Naive thymus-derived CD4-positive, alpha-beta T cell (primary cell): Measurements from ENCODE around the gene CALML5. TPM values are rescaled to one million over a fixed set of nuclear protein-coding genes. Genes with fewer than 3 reads are reported as not detected.

ENCODE experiments used
- ATAC-seq: fragments of 150-1000 bp; cut with Tn5 transposase; 2 replicates; pipeline ENCODE4 v1.10.0; 2021; ENCODE audit warnings: mild to moderate bottlenecking, moderate library complexity
- CTCF ChIA-PET: fragments of 350-600 bp; sonication (Branson Sonifier 250); formaldehyde crosslinking; loops from one replicate; lab custom pipeline; 2021; ENCODE audit warnings: antibody characterized with exemption; lab: Charles Lee
- POLR2A ChIA-PET: fragments of 350-600 bp; sonication (Branson Sonifier 250); formaldehyde crosslinking; loops from one replicate; lab custom pipeline; 2021; ENCODE audit warnings: antibody characterized with exemption, inconsistent platforms; lab: Charles Lee
- DNase-seq, 9 donors: peaks; one replicate each; pipeline versions ENCODE4 v3.0.0 to v3.0.0-alpha.2; 2020 to 2022; ENCODE audit warnings: mixed read lengths in 1 of 9
- H3K27ac ChIP-seq: one replicate; pipeline ENCODE4 v1.7.0; 2013; ENCODE audit warnings: mild to moderate bottlenecking, low read depth, low read length, moderate library complexity
- H3K27me3 ChIP-seq, 2 donors: one replicate each; pipeline ENCODE4 v1.7.0; 2013; ENCODE audit warnings: low read length in 2 of 2, mild to moderate bottlenecking in 2 of 2, moderate library complexity in 2 of 2; ENCODE audit not compliant: control insufficient read depth in 2 of 2, insufficient read depth in 2 of 2
- H3K36me3 ChIP-seq, 3 experiments: 1 replicate in 2 of 3; 2 replicates in 1 of 3; pipeline ENCODE4 v1.7.0; 2013; ENCODE audit warnings: low read length in 3 of 3, mild to moderate bottlenecking in 3 of 3, moderate library complexity in 1 of 3; ENCODE audit not compliant: insufficient read depth in 3 of 3, control insufficient read depth in 2 of 3
- H3K4me1 ChIP-seq, 2 donors: one replicate each; pipeline ENCODE4 v1.7.0; 2013; ENCODE audit warnings: low read length in 2 of 2, mild to moderate bottlenecking in 2 of 2, moderate library complexity in 1 of 2; ENCODE audit not compliant: control insufficient read depth in 2 of 2, insufficient read depth in 2 of 2
- H3K4me3 ChIP-seq: 2 replicates; pipeline ENCODE4 v1.7.0; 2013; ENCODE audit warnings: mild to moderate bottlenecking, low read length
- H3K9me3 ChIP-seq, 3 experiments: 1 replicate in 2 of 3; 2 replicates in 1 of 3; pipeline ENCODE4 v1.7.0; 2013; ENCODE audit warnings: low read length in 3 of 3; ENCODE audit not compliant: control insufficient read depth in 2 of 3
- H3K27ac Mint-ChIP-seq, 9 donors: one replicate each; pipeline ENCODE4 v1.8.0; 2020 to 2022; ENCODE audit warnings: mixed read lengths in 9 of 9, mild to moderate bottlenecking in 8 of 9, moderate library complexity in 5 of 9, inconsistent platforms in 2 of 9
- H3K27me3 Mint-ChIP-seq, 5 donors: one replicate each; pipeline ENCODE4 v1.8.0; 2021 to 2022; ENCODE audit warnings: mixed read lengths in 5 of 5, mild to moderate bottlenecking in 1 of 5
- H3K36me3 Mint-ChIP-seq, 5 donors: one replicate each; pipeline ENCODE4 v1.8.0; 2020 to 2022; ENCODE audit warnings: mixed read lengths in 5 of 5, mild to moderate bottlenecking in 3 of 5, inconsistent platforms in 1 of 5
- H3K4me1 Mint-ChIP-seq, 7 donors: one replicate each; pipeline ENCODE4 v1.8.0; 2020 to 2022; ENCODE audit warnings: mixed read lengths in 7 of 7, mild to moderate bottlenecking in 3 of 7, inconsistent platforms in 1 of 7
- H3K4me3 Mint-ChIP-seq, 10 donors: one replicate each; pipeline ENCODE4 v1.8.0; 2020 to 2022; ENCODE audit warnings: mild to moderate bottlenecking in 10 of 10, mixed read lengths in 10 of 10, moderate library complexity in 6 of 10, inconsistent platforms in 2 of 10
- H3K9me3 Mint-ChIP-seq, 11 donors: one replicate each; pipeline ENCODE4 v1.8.0; 2020 to 2022; ENCODE audit warnings: mixed read lengths in 11 of 11, mild to moderate bottlenecking in 4 of 11, inconsistent platforms in 1 of 11, moderate library complexity in 1 of 11
- intact Hi-C, 2 donors: fragments of 100-400 bp; cut with micrococcal nuclease; formaldehyde crosslinking; loops; one replicate each; pipeline ENCODE4 v1.15.1; 2023
- polyA plus RNA-seq, 2 donors: library from polyadenylated mRNA; unstranded; fragments of 300-500 nt; fragmentation: Illumina TruSeq; gene quantifications; one replicate each; pipeline ENCODE4 v1.2.3, GENCODE V29; 2021
- total RNA-seq, 6 experiments: library from RNA in 5 of 6; stranded (reverse) in 5 of 6; gene quantifications; 1 replicate in 5 of 6; 2 replicates in 1 of 6; pipeline ENCODE4 v1.2.3 and lab custom pipeline; 2021 to 2026

The CALML5 gene
- total and polyA plus RNA-seq, 7 experiments from 2014 or later: not detected

DNA sequence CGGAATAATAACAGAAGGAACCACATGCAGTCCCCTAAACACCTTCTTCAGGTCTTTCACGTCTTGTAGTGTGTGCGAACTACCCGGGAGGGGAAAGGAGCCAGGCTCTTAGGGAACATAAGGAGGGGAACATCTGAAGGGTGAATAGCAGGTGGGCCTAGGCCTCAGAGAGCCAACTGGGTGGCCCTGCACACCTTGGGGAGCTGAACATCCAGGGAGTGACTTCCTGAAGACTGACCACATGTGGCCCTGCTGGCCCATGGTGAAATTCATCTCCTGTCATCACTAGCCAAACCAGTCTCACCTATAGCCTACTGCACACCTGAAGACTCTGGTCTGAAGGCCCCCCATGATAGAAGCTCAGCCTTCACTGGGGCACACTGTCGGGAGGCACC lies 31.0 kb upstream of the CALML5 start:
- ATAC-seq (no peak), DNase-seq (no peak)
- intact Hi-C loops: no loop called here
- Histone ChIP-seq H3K9me3 (no peaks in the 10 kb centered on the region), H3K4me3 (no peak overlapping the region), H3K4me1 (no peaks in the 10 kb centered on the region), H3K27me3 (no peaks in the 10 kb centered on the region), H3K36me3 (no peaks in the 10 kb centered on the region), H3K27ac (no peak overlapping the region)
- Mint-ChIP-seq H3K4me3 (no peak overlapping the region), H3K27me3 (peaks cover 0 to 4% (median 0%) of the 10 kb centered on the region in 5 donors), H3K27ac (no peak overlapping the region), H3K4me1 (peaks cover 0 to 4% (median 0%) of the 10 kb centered on the region in 7 donors), H3K36me3 (no peaks in the 10 kb centered on the region), H3K9me3 (no peaks in the 10 kb centered on the region)
- ChIA-PET POLR2A (interaction anchor here (0.8 kb wide), 1 partner anchor 34 kb away, joined by 3 read pairs; no protein-coding TSS in a partner anchor), CTCF (interaction anchor here (0.6 to 1.3 kb wide), 4 partner anchors 54 to 96 kb away, joined by 3 to 5 read pairs (median 4); no protein-coding TSS in a partner anchor)

DNA sequence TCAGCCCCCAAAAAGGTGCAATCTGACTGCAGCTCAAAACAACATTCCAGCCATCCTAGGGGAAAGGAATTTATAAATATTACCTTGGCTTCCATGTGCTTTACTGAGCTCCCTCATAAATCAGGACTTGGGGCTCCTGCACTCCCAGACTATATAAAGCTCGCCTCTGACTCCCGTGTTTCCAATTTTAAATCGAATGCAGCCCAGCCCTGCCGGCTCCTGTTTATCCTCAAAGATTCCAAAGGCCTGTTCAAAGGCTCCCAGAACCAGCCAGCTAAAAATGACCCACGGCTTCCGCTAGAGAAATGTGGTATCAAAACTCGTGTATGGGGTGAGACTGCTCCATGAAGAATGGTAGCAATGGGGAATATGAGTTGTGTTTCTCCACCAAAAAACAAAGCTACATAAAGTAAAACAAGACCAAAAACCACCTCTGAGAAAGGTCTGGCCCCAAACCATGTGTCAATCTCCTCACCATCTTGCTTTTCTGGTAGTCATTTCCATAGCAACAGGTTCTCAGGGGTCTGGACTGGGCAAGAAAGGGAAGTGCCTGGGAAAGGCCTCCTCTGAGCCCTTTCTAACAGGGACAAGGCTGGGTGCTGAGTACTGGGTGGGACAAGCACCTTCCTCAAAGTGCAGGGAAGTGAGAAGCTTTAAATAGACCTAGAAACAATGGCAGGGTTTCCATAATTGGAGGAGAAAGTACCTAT lies 30.5 kb upstream of the CALML5 start:
- H3K36me3 Mint-ChIP-seq: no peaks in the 10 kb centered on the region
- H3K9me3 ChIP-seq: no peaks in the 10 kb centered on the region
- no peak overlapping the region for H3K4me3 ChIP-seq
- no peak overlapping the region for H3K4me3 Mint-ChIP-seq
- no peak for ATAC-seq
- H3K27me3 Mint-ChIP-seq: peaks cover 0 to 4% (median 0%) of the 10 kb centered on the region in 5 donors
- no peaks in the 10 kb centered on the region for H3K27me3 ChIP-seq
- no peaks in the 10 kb centered on the region for H3K36me3 ChIP-seq
- intact Hi-C loops: no loop called here
- no peaks in the 10 kb centered on the region for H3K9me3 Mint-ChIP-seq
- no peaks in the 10 kb centered on the region for H3K4me1 ChIP-seq
- no peak overlapping the region for H3K27ac ChIP-seq
- no peak for DNase-seq
- H3K4me1 Mint-ChIP-seq: peaks cover 0 to 4% (median 0%) of the 10 kb centered on the region in 7 donors
- peak overlapping the region in 1 of 9 donors; percentile 36 for H3K27ac Mint-ChIP-seq
- ChIA-PET CTCF (interaction anchor here (0.7 to 1.3 kb wide), 4 partner anchors 55 to 107 kb away, joined by 3 to 5 read pairs (median 4); no protein-coding TSS in a partner anchor), POLR2A (no interaction called here)

DNA sequence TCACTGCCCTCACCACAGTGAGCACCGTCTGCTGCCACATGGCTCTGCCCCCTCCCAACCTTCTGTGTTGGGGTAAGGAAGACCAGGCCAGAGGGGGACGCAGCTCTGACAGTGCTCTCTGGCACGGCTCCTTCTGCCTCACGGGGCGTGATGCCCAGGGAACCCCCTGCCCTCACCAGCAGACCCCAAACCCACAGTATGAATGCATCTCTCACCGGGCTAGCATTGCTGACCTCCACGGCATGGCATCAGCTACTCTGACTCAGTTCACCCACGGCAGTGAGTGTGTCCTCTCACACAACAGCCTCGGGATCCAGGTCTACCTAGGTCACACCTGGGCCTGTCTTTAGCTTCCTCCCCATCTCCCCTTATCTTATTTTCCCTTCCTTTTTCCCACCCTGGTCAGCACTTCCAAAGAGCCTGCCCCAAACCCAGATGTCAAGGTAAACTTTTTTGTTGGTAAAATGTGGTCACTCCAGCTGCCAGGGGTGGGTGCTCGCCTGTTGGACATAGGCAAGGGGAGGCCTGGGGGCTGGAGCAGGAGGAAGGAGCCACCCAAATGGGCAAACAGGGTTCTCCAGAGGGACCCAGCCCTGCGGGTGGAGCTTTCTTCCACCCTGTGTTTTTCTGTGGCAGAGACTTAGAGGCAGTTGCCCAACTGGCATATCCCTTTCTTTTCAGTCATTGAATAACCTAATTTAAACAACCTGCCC lies 29.8 kb upstream of the CALML5 start:
- Mint-ChIP-seq H3K36me3 (no peaks in the 10 kb centered on the region), H3K4me1 (peaks cover 0 to 3% (median 0%) of the 10 kb centered on the region in 7 donors), H3K9me3 (no peaks in the 10 kb centered on the region), H3K27me3 (peaks cover 0 to 4% (median 0%) of the 10 kb centered on the region in 5 donors), H3K27ac (peak overlapping the region in 1 of 9 donors; percentile 36), H3K4me3 (no peak overlapping the region)
- no peaks in the 10 kb centered on the region for H3K27me3 ChIP-seq
- CTCF ChIA-PET: interaction anchor here (0.7 to 1.3 kb wide), 2 partner anchors 84 to 106 kb away, joined by 4 to 5 read pairs; no protein-coding TSS in a partner anchor
- no peaks in the 10 kb centered on the region for H3K4me1 ChIP-seq
- no peak overlapping the region for H3K27ac ChIP-seq
- H3K4me3 ChIP-seq: no peak overlapping the region
- H3K36me3 ChIP-seq: no peaks in the 10 kb centered on the region
- no peak for ATAC-seq
- POLR2A ChIA-PET: no interaction called here
- H3K9me3 ChIP-seq: no peaks in the 10 kb centered on the region
- intact Hi-C loops: no loop called here
- DNase-seq: no peak

DNA sequence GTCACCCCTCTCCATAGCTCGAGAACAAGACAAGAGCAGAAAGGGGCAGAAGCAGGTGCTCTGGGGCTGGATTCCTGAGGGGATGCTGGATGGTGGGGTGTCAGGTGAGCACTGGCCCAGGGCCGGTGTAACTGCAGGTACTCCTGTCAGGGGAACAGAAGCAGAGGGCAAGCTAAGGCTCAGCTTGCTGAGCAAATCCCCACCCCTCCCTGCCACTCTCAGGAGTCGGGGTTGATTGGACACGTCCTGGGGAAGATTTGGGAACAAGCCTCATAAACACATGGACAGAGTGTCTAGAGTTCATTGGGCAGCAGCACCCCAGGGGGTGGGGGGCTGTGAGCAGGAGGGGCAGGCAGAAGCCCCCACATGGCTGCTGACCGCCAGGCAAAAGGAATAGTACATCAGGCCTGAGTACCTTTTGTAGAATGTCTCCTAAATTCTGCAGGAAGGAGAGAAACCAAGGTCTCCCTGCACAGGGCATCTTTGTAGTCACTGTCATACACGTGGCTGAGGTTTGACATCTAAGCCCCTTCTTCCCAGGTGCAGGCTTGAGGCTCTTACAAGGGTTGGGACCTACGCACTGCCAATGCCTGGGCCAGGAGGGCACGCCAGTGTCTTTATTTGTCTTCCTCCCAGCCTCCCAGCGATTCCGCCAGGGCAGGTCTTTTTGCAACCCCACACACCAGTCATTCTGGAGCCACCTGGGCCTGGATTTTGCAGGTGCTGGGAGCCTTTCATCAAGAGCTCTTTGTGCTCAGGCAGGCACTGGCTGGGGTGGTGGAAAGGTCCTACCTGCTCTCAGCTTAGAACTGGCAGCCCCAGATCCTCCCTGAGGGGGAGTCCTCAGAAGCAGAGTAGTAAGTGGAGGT lies 28.2 kb upstream of the CALML5 start:
- Histone ChIP-seq H3K27me3 (no peaks in the 10 kb centered on the region), H3K9me3 (no peaks in the 10 kb centered on the region), H3K36me3 (no peaks in the 10 kb centered on the region), H3K27ac (no peak overlapping the region), H3K4me1 (no peaks in the 10 kb centered on the region), H3K4me3 (no peak overlapping the region)
- ChIA-PET POLR2A (no interaction called here), CTCF (no interaction called here)
- no peaks in the 10 kb centered on the region for H3K27me3 Mint-ChIP-seq
- intact Hi-C loops: no loop called here
- no peak for ATAC-seq
- DNase-seq: no peak
- peaks cover 0 to 1% (median 0%) of the 10 kb centered on the region in 7 donors for H3K4me1 Mint-ChIP-seq
- no peaks in the 10 kb centered on the region for H3K36me3 Mint-ChIP-seq
- H3K27ac Mint-ChIP-seq: peak overlapping the region in 1 of 9 donors; percentile 25
- H3K9me3 Mint-ChIP-seq: no peaks in the 10 kb centered on the region
- H3K4me3 Mint-ChIP-seq: no peak overlapping the region

DNA sequence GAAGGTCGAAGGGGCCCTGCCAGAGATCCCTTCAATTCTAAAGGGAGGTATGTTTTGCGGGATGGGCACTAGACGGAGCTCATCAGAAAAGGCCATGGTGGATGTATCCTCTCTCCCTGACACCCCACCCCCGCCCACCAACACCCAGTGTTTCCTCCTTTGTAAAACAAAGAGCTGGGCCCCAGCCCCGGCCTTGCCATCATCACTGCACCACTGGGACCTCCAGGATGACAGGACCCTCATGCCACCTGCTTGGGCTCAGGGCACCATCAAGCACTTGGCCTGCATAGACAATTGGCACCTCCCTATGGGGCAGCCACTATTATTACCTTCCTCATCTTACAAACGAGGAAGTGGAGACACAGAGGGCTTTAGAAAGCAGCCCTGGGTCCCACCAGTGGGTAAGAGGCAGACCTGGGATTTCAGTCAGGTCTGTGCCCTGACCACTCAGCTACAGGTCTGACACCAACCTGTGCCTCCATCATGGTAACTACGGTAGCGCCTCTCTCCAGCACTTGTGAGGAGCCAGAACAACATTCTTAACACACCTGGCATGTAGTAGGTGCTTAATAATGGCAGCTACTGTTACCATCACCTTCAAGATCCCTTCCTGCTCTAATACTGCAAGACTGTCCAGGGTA lies 27.4 kb upstream of the CALML5 start:
- no peaks in the 10 kb centered on the region for H3K4me1 ChIP-seq
- Mint-ChIP-seq H3K4me3 (no peak overlapping the region), H3K9me3 (no peaks in the 10 kb centered on the region), H3K36me3 (no peaks in the 10 kb centered on the region), H3K27ac (no peak overlapping the region), H3K27me3 (no peaks in the 10 kb centered on the region), H3K4me1 (peaks cover 0 to 1% (median 0%) of the 10 kb centered on the region in 7 donors)
- no peaks in the 10 kb centered on the region for H3K36me3 ChIP-seq
- ATAC-seq: no peak
- H3K27me3 ChIP-seq: no peaks in the 10 kb centered on the region
- CTCF ChIA-PET: no interaction called here
- intact Hi-C loops: no loop called here
- H3K4me3 ChIP-seq: no peak overlapping the region
- H3K9me3 ChIP-seq: no peaks in the 10 kb centered on the region
- H3K27ac ChIP-seq: no peak overlapping the region
- DNase-seq: no peak
- POLR2A ChIA-PET: no interaction called here
